ENCODE results near the gene MTOR. TPM values are rescaled to one million over a fixed set of nuclear protein-coding genes. Genes with fewer than 3 reads are reported as not detected.

MTOR gene
- total and polyA plus RNA-seq, 2 donors (not counting 1 experiment from before 2014, with no cell fraction given): 30.7 to 50.7 TPM

- H3K4me3 ChIP-seq (ENCODE audit: control extremely low read depth in 1 of 5, extremely low read depth in 1 of 5, insufficient read depth in 1 of 5, low read depth in 2 of 5, low read length in 4 of 5): no peak overlapping the region
- Mint-ChIP-seq H3K9me3 (ENCODE audit: insufficient read depth) (no peaks in the 10 kb centered on the region), H3K27ac (no peak overlapping the region), H3K4me1 (no peaks in the 10 kb centered on the region), H3K4me3 (no peak overlapping the region), H3K27me3 (no peaks in the 10 kb centered on the region)
- CTCF ChIA-PET: no interaction called here
- DNase-seq (no peak), ATAC-seq (ENCODE audit: low read depth) (no peak)
- no peaks in the 10 kb centered on the region for H3K27me3 ChIP-seq (replicated peaks in 1 of 4; ENCODE audit: control extremely low read depth in 1 of 4, control insufficient read depth in 3 of 4, insufficient read depth in 4 of 4, low read length in 3 of 4)
- no CpG with 5 or more reads among the region's 4 CpGs for WGBS (ENCODE audit: insufficient coverage)
- intact Hi-C loops (cut with micrococcal nuclease): no loop called here
- H3K4me2 ChIP-seq (replicated peaks; ENCODE audit: low read depth, low read length, poor library complexity, severe bottlenecking): no peak overlapping the region
- no peaks in the 10 kb centered on the region for H4K20me1 ChIP-seq (ENCODE audit: control insufficient read depth, insufficient read depth, low read length, poor library complexity, severe bottlenecking)
- H3K4me1 ChIP-seq (ENCODE audit: control insufficient read depth in 2 of 2, insufficient read depth in 2 of 2, low read length in 2 of 2): no peaks in the 10 kb centered on the region
- TF ChIP-seq, protein P1, sequence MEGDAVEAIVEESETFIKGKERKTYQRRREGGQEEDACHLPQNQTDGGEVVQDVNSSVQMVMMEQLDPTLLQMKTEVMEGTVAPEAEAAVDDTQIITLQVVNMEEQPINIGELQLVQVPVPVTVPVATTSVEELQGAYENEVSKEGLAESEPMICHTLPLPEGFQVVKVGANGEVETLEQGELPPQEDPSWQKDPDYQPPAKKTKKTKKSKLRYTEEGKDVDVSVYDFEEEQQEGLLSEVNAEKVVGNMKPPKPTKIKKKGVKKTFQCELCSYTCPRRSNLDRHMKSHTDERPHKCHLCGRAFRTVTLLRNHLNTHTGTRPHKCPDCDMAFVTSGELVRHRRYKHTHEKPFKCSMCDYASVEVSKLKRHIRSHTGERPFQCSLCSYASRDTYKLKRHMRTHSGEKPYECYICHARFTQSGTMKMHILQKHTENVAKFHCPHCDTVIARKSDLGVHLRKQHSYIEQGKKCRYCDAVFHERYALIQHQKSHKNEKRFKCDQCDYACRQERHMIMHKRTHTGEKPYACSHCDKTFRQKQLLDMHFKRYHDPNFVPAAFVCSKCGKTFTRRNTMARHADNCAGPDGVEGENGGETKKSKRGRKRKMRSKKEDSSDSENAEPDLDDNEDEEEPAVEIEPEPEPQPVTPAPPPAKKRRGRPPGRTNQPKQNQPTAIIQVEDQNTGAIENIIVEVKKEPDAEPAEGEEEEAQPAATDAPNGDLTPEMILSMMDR (IDR thresholded peaks at IDR 0.05): no peak
- TF ChIP-seq EZH2 (IDR thresholded peaks at IDR 0.05; ENCODE audit: borderline replicate concordance, insufficient read depth, low read depth, low read length, poor library complexity, severe bottlenecking): no peak
- H2AFZ ChIP-seq (ENCODE audit: insufficient read depth, low read depth, low read length, poor library complexity, severe bottlenecking): no peak overlapping the region
- H3K36me3 ChIP-seq (replicated peaks in 1 of 2; ENCODE audit: control extremely low read depth in 1 of 2, control insufficient read depth in 1 of 2, extremely low read depth in 1 of 2, insufficient read depth in 2 of 2, low read length in 1 of 2): peaks cover 0 to 61% of the 10 kb centered on the region in 2 experiments
- H3K79me2 ChIP-seq (ENCODE audit: control insufficient read depth, insufficient read depth, low read length): peaks cover 4% of the 10 kb centered on the region
- H3K9me3 ChIP-seq (ENCODE audit: control extremely low read depth in 1 of 3, control insufficient read depth in 2 of 3, insufficient read depth in 1 of 3, low read length in 2 of 3): no peaks in the 10 kb centered on the region
- no peak overlapping the region for H3K27ac ChIP-seq (ENCODE audit: low read length in 2 of 2)
- no peak overlapping the region for H3K9ac ChIP-seq (ENCODE audit: low read length)
- POLR2A ChIA-PET: interaction anchor here (0.6 kb wide), 1 partner anchor 13 kb away, joined by 14 read pairs; no protein-coding TSS in a partner anchor
Measured at GRCh38 chr1:11198257-11198656, 64.1 kb downstream of the MTOR start.

DNA sequence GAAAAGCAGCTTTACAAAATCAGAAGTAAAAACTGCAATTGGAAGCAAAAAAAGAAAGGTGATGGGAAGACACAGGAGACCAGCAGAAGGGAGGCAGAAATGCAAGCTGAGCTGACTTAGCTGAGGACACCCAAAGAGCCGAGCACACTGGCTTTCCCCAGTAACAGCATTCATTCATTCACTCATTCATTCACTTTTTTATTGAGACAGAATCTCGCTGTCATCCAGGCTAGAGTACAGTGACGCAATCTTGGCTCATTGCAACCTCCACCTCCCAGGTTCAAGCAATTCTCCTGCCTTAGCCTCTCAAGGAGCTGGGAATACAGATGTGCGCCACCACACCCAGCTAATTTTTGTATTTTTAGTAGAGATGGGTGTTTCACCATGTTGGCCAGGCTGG, 65.0 kb downstream of the MTOR start:
- H3K79me2 ChIP-seq (ENCODE audit: control insufficient read depth, insufficient read depth, low read length): peaks cover 4% of the 10 kb centered on the region
- ATAC-seq (ENCODE audit: low read depth): no peak
- POLR2A ChIA-PET: no interaction called here

More for the DNA sequence above, 65.0 kb downstream of the MTOR start:
- no peak overlapping the region for H3K27ac Mint-ChIP-seq
- no peak overlapping the region for H3K27ac ChIP-seq (ENCODE audit: low read length in 2 of 2)
- H3K4me3 ChIP-seq (ENCODE audit: control extremely low read depth in 1 of 5, extremely low read depth in 1 of 5, insufficient read depth in 1 of 5, low read depth in 2 of 5, low read length in 4 of 5): no peak overlapping the region
- WGBS (ENCODE audit: insufficient coverage): 87% methylated on average over 3 of the region's 4 CpGs
- TF ChIP-seq, protein P1 (IDR thresholded peaks at IDR 0.05): no peak
- TF ChIP-seq EZH2 (IDR thresholded peaks at IDR 0.05; ENCODE audit: borderline replicate concordance, insufficient read depth, low read depth, low read length, poor library complexity, severe bottlenecking): no peak
- H3K9ac ChIP-seq (ENCODE audit: low read length): no peak overlapping the region
- H3K27me3 Mint-ChIP-seq: no peaks in the 10 kb centered on the region
- no peak overlapping the region for H2AFZ ChIP-seq (ENCODE audit: insufficient read depth, low read depth, low read length, poor library complexity, severe bottlenecking)
- no peaks in the 10 kb centered on the region for H3K27me3 ChIP-seq (replicated peaks in 1 of 4; ENCODE audit: control extremely low read depth in 1 of 4, control insufficient read depth in 3 of 4, insufficient read depth in 4 of 4, low read length in 3 of 4)
- DNase-seq: no peak
- no peaks in the 10 kb centered on the region for H4K20me1 ChIP-seq (ENCODE audit: control insufficient read depth, insufficient read depth, low read length, poor library complexity, severe bottlenecking)
- intact Hi-C loops (cut with micrococcal nuclease): no loop called here
- H3K4me2 ChIP-seq (replicated peaks; ENCODE audit: low read depth, low read length, poor library complexity, severe bottlenecking): no peak overlapping the region
- peaks cover 0 to 68% of the 10 kb centered on the region in 2 experiments for H3K36me3 ChIP-seq (replicated peaks in 1 of 2; ENCODE audit: control extremely low read depth in 1 of 2, control insufficient read depth in 1 of 2, extremely low read depth in 1 of 2, insufficient read depth in 2 of 2, low read length in 1 of 2)
- H3K9me3 Mint-ChIP-seq (ENCODE audit: insufficient read depth): no peaks in the 10 kb centered on the region
- H3K9me3 ChIP-seq (ENCODE audit: control extremely low read depth in 1 of 3, control insufficient read depth in 2 of 3, insufficient read depth in 1 of 3, low read length in 2 of 3): no peaks in the 10 kb centered on the region
- no peaks in the 10 kb centered on the region for H3K4me1 Mint-ChIP-seq
- no peaks in the 10 kb centered on the region for H3K4me1 ChIP-seq (ENCODE audit: control insufficient read depth in 2 of 2, insufficient read depth in 2 of 2, low read length in 2 of 2)
- no peak overlapping the region for H3K4me3 Mint-ChIP-seq
- CTCF ChIA-PET: no interaction called here
